A172 (cell line): ENCODE results near the gene CPED1. TPM values are rescaled to one million over a fixed set of nuclear protein-coding genes. Genes with fewer than 3 reads are reported as not detected.
"Not testable (repeated sequence)": the region's sequence is repeated elsewhere in the genome, so short reads cannot be mapped to it uniquely, and the experiment has no call there.

Experiments
- DNase-seq: peaks from one replicate; pipeline ENCODE4 v3.0.0-alpha.2; 2015; ENCODE audit warnings: low spot score
- total RNA-seq: library from RNA; depleted of rRNA; stranded (reverse); fragments of >200 nt; shearing (Covaris generic); gene quantifications from 2 replicates; pipeline ENCODE4 v1.2.3, GENCODE V29; 2014

The CPED1 gene
- total RNA-seq, 1 experiment from 2014 or later, result 18.4 TPM

GRCh38 chr7:121313793-121314676 is 325.5 kb downstream of the CPED1 start:
- DNase-seq, result peak; percentile 41

GRCh38 chr7:121315170-121315569 is 326.7 kb downstream of the CPED1 start:
- not testable (repeated sequence) for DNase-seq

GRCh38 chr7:121322460-121322859 is 333.9 kb downstream of the CPED1 start:
- no peak for DNase-seq

GRCh38 chr7:121323515-121324302 is 335.2 kb downstream of the CPED1 start:
- peak; percentile 21 for DNase-seq

- no peak for DNase-seq
Measured at GRCh38 chr7:121327671-121328070, 339.2 kb downstream of the CPED1 start.

- no peak for DNase-seq
Measured at GRCh38 chr7:121328508-121329190, 340.1 kb downstream of the CPED1 start, which contains the start of gene WNT16. TSS of gene WNT16 (plus strand) at chr7:121329000. CDS start at chr7:121329293, 293 bp downstream.

- DNase-seq, result no peak
Measured at GRCh38 chr7:121329191-121330052, 340.9 kb downstream of the CPED1 start.

- no peak for DNase-seq
Measured at GRCh38 chr7:121330053-121330833, 341.7 kb downstream of the CPED1 start.

- DNase-seq, result no peak
Measured at GRCh38 chr7:121331048-121331447, 342.5 kb downstream of the CPED1 start.

GRCh38 chr7:121331574-121331973 is 343.1 kb downstream of the CPED1 start:
- DNase-seq, result no peak

GRCh38 chr7:121334376-121334775 is 345.9 kb downstream of the CPED1 start:
- DNase-seq, result no peak

GRCh38 chr7:121334875-121335648 is 346.6 kb downstream of the CPED1 start:
- DNase-seq, result no peak

- no peak for DNase-seq
Measured at GRCh38 chr7:121336579-121336978, 348.1 kb downstream of the CPED1 start.

- DNase-seq, result no peak
Measured at GRCh38 chr7:121337398-121337797, 348.9 kb downstream of the CPED1 start.

GRCh38 chr7:121339082-121339481 is 350.6 kb downstream of the CPED1 start:
- DNase-seq, result no peak

- no peak for DNase-seq
Measured at GRCh38 chr7:121341933-121342332, 353.4 kb downstream of the CPED1 start.

- DNase-seq, result no peak
Measured at GRCh38 chr7:121342631-121343030, 354.1 kb downstream of the CPED1 start.

- DNase-seq, result no peak
Measured at GRCh38 chr7:121343302-121343701, 354.8 kb downstream of the CPED1 start.

- DNase-seq, result no peak
Measured at GRCh38 chr7:121344093-121344492, 355.6 kb downstream of the CPED1 start.
